ENCODE data around the gene ADORA2B.

The ADORA2B gene

DNA sequence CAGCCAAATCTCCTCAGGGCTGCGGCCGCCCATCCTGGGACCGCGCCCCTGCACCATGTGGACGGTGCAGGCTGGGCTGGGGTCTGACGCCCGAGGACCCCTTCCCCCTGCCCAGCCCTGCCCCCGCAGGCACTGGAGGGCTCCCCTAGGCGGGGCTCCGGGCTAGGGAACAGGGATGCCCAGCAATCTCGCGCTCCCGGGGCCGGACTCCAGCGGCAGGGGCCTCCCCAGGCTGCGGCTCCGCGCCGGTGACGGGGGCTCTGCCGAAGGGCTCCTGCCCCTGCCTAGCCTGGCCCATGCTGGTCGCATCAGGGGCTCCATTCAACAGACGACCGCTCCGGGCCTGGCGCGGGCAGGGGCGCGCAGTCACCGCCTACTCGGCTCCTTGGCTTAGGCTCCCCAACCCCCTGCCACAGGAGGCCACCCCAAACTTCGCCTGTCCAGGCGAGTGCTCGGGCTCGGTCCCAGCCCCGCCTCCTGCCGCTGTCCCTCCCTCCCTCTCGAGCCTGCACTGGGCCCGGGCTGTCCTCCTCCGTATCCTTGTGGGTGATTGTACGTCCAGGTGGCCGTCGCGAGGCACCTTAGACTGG is 27.4 kb upstream of the ADORA2B start:
- DNase-seq (ENCODE audit: low spot score): no peak
- TF ChIP-seq, protein P1, sequence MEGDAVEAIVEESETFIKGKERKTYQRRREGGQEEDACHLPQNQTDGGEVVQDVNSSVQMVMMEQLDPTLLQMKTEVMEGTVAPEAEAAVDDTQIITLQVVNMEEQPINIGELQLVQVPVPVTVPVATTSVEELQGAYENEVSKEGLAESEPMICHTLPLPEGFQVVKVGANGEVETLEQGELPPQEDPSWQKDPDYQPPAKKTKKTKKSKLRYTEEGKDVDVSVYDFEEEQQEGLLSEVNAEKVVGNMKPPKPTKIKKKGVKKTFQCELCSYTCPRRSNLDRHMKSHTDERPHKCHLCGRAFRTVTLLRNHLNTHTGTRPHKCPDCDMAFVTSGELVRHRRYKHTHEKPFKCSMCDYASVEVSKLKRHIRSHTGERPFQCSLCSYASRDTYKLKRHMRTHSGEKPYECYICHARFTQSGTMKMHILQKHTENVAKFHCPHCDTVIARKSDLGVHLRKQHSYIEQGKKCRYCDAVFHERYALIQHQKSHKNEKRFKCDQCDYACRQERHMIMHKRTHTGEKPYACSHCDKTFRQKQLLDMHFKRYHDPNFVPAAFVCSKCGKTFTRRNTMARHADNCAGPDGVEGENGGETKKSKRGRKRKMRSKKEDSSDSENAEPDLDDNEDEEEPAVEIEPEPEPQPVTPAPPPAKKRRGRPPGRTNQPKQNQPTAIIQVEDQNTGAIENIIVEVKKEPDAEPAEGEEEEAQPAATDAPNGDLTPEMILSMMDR (IDR thresholded peaks at IDR 0.05; ENCODE audit: extremely low read depth, missing control alignments): no peak

DNA sequence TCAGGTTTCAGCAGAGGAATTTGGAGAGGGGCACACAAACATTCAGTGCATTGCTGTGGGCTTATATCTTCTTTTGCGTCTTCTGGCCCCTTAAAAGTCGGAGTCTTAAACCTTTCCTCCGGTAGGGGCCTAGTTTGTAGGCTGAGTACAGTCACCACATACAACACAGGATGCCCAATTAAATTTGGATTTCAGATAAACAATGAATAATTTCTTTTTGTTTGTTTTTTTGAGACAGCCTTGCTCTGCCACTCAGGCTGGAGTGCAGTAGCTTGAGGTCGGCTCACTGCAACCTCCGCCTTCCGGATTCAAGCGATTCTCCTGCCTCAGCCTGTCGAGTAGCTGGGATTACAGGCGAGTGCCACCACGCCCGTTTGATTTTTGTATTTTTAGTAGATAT is 26.7 kb upstream of the ADORA2B start:
- TF ChIP-seq, protein P1 (IDR thresholded peaks at IDR 0.05; ENCODE audit: extremely low read depth, missing control alignments): no peak
- no peak for DNase-seq (ENCODE audit: low spot score)

DNA sequence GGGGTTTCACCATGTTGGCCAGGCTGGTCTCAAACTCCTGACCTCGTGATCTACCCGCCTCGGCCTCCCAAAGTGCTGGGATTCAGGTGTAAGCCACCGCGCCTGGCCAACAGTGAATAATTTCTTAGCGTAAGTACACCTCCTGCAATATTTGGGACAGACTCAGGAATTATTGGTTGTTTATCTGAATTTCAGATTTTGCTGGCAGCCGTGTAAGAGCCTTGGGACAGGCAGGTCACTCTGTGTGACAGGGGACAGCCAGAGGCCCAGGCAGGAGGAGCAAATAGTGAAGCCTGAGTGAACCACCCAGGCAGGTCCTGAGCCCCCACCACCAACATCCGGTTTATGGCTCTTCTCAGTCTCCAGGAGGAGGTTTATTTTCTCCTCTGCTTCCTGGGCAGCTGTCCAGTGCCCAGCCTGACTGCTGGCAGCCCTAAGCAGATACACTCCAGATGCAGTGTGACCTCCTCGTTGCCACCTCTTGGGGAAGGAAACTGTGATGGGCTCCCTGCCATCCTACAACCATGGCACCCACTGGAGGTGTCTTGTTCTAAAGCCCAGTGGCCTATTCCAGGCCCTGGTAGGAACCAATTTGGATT is 26.2 kb upstream of the ADORA2B start:
- TF ChIP-seq, protein P1 (IDR thresholded peaks at IDR 0.05; ENCODE audit: extremely low read depth, missing control alignments): no peak
- no peak for DNase-seq (ENCODE audit: low spot score)

DNA sequence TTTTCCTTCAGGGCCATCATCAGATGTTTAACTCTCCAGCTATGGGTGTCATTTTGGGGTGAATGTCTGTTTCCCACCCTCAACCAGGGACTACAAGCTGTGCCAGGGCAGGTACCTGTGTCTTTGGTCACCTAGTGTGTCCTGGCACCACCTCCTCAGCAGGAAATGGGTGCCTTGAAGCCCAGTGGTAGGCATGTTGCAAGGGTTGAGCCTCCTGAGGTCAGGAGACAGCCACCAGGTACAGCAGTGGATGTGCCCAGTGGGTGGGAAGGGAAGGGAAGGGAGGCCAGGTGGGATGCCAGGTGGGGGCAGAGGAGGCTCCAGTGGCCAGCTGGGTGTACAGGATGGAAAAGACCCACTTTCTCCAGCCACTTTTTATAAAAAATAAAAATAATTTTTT is 25.5 kb upstream of the ADORA2B start:
- TF ChIP-seq, protein P1 (IDR thresholded peaks at IDR 0.05; ENCODE audit: extremely low read depth, missing control alignments): no peak
- no peak for DNase-seq (ENCODE audit: low spot score)

DNA sequence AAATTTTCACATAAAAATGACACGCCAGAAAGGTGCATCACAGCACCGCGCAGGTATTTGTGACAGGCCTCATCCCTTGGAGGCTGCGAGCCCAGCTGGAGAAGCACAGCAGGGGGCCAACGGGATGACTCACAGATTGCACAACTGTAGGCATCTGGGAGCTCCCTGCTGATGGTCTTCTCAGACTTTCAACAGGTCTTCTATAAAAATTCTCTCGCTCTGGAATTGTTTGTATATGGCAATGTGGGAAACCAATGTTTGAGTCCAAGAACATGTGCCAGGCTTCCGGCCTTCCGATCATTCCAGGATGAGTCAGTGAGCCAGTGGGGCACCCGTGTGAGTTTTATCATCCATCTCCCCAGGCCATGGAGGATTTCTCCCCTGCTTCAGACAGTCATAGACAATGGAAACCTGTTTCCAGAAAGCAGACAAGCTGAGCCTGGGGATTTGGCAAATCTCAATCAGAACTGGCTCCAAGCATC is 24.1 kb upstream of the ADORA2B start:
- TF ChIP-seq, protein P1 (IDR thresholded peaks at IDR 0.05; ENCODE audit: extremely low read depth, missing control alignments): no peak
- DNase-seq (ENCODE audit: low spot score): no peak

DNA sequence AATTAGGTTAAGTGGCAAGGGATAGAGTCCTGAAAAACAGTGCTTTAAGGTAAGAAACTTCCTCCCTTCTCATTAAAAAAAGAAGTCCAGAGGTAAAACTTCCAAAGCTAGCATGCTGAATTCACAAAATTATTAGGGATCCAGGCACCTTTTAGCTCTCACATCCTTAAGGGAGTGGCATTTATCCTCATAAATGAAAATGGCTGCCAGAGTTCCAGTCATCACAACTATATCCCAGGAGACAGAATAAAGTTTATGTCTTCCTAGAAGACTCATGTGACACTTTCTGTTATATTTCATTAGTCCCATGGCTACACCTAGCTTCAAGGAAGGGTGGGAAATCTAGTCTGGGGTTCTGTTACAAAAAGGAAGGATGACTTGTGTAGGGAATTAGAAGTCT is 23.3 kb upstream of the ADORA2B start:
- no peak for DNase-seq (ENCODE audit: low spot score)
- TF ChIP-seq, protein P1 (IDR thresholded peaks at IDR 0.05; ENCODE audit: extremely low read depth, missing control alignments): no peak

DNA sequence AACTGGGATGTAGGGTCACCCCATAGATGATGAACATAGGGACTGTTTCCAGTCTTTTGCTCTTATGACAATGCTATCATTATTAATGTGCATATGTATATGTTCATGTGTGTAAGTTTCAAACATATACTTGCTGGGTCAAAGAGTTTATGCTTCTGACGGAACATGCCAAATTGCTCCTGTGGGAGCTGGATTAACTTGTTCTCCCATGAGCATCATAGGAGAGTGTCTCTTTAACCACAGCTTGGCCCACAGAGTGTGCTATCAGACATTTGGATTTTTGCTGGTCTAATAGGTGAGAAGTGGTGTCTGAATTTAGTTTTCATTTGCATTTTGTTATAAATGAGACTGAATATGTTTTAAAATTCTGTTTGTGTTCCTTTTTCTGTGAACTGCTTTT is 22.3 kb upstream of the ADORA2B start:
- TF ChIP-seq, protein P1 (IDR thresholded peaks at IDR 0.05; ENCODE audit: extremely low read depth, missing control alignments): no peak
- no peak for DNase-seq (ENCODE audit: low spot score)

Measured in GM20000 (cell line).